HG03575 (cell line): ENCODE results near the gene PRAMEF14.
"Not testable (repeated sequence)": the region's sequence is repeated elsewhere in the genome, so short reads cannot be mapped to it uniquely, and the experiment has no call there.

Source experiments
- ATAC-seq: cut with Tn5 transposase; IDR thresholded peaks from one replicate; pipeline ENCODE4 v1.9.1; 2021; ENCODE audit not compliant: unreplicated experiment, insufficient number of reproducible peaks, low FRiP score; ENCODE audit errors: extremely low read depth

The PRAMEF14 gene, protein sequence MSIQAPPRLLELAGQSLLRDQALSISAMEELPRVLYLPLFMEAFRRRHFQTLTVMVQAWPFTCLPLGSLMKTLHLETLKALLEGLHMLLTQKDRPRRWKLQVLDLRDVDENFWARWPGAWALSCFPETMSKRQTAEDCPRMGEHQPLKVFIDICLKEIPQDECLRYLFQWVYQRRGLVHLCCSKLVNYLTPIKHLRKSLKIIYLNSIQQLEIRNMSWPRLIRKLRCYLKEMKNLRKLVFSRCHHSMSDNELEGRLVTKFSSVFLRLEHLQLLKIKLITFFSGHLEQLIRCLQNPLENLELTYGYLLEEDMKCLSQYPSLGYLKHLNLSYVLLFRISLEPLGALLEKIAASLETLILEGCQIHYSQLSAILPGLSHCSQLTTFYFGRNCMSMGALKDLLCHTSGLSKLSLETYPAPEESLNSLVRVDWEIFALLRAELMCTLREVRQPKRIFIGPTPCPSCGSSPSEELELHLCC

DNA sequence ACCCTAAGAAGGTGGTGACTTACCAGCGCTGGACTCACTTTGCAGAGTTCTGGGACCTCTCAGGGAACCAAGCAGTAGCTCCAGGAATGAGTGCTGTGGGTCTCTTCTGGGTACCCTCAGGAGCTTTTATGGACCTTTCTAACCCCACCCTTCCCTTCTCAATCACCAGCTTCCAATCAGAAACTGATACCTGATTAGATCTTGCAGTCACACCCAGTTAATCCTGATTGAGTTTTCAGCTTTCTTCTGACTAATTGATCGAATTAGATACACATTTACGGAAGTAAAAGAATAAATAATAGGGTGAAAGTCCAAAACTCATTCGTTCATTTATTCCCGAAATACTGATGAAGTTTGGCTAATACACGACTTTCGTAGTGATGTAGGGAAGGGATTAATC, at the start of gene PRAMEF14:
Gene PRAMEF14 (minus strand): TSS at position 101 of the 400 bp plus-strand sequence. CDS start 1,820 bp downstream, outside the sequence.
- not testable (repeated sequence) for ATAC-seq

DNA sequence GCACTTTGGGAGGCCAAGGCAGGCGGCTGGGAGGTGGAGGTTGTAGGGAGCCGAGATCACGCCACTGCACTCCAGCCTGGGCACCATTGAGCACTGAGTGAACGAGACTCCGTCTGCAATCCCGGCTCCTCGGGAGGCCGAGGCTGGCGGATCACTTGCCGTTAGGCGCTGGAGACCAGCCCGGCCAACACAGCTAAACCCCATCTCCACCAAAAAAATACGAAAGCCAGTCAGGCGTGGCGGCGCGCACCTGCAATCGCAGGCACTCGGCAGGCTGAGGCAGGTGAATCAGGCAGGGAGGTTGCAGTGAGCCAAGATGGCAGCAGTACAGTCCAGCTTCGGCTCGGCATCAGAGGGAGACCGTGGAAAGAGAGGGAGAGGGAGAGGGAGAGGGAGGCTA, 48.4 kb upstream of the PRAMEF14 start:
- ATAC-seq, result not testable (repeated sequence)

DNA sequence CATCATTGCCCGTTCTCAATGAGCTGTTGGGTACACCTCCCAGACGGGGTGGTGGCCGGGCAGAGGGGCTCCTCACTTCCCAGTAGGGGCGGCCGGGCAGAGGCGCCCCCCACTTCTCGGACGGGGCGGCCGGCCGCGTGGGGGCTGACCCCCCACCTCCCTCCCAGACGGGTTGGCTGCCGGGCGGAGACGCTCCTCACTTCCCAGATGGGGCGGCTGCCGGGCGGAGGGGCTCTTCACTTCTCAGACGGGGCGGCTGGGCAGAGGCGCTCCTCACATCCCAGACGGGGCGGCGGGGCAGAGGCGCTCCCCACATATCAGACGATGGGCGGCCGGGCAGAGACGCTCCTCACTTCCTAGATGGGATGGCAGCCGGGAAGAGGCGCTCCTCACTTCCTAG, 47.8 kb upstream of the PRAMEF14 start:
- ATAC-seq, result not testable (repeated sequence)

DNA sequence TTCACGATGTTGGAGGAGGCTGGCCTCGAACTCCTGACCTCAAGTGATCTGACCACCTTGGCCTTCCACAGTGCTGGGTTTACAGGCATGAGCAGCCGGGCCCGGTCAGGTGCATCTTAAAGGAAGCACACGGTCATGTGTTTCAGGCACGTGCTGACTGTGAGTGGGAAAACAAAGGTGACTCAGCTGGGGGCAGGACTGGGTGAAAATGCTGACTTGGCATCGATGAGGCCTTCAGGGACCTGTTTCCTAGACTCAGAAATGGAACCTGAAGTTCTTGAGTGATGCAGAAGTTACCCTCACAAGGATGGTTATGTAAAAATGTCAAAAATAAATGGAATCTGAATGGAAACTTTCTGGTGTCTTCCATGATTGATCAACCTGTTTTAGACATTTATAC, 46.1 kb upstream of the PRAMEF14 start:
- ATAC-seq, result not testable (repeated sequence)

DNA sequence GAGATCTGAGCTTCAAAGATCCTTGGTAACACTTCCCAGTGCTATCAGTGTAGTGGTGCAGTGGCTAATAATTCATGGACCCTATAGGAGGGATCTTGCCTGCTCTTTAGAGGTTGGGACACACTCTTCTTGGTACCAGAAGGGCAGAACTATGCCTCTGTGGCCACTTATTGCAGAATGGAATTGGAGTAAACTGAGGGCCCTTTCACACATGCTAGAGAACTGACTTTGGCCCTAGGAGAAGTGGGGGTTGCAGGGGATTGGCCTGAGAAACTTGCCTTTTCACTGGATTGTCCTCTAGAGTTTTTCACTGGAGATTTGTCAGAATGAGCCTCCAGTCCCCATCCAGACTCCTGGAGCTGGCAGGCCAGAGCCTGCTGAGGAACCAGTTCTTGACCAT, 42.4 kb upstream of the PRAMEF14 start, which contains the start of gene PRAMEF17:
Gene PRAMEF17 (plus strand): TSS at position 301 of the 400 bp plus-strand sequence. CDS start 26 bp downstream, at position 327.
- not testable (repeated sequence) for ATAC-seq

DNA sequence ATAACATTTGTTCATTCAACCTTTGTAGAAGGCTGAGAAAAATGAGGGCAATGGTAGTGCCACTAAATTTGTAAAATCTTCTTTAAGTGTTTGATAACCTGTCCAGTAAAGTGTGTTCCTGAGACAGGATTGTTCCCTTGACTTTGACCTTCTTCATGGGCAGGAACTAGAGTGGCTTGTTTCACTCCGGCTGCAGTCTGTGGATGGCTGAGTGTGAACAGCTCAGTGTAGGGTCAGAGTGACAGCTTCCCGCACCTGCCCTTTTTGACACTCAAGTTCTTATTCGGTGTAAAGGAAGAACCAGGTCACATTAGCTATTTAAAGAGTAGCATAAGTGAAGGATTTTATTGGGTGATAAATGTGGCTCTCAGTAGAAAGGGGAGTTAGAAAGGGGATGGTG, 33.4 kb upstream of the PRAMEF14 start:
- not testable (repeated sequence) for ATAC-seq

DNA sequence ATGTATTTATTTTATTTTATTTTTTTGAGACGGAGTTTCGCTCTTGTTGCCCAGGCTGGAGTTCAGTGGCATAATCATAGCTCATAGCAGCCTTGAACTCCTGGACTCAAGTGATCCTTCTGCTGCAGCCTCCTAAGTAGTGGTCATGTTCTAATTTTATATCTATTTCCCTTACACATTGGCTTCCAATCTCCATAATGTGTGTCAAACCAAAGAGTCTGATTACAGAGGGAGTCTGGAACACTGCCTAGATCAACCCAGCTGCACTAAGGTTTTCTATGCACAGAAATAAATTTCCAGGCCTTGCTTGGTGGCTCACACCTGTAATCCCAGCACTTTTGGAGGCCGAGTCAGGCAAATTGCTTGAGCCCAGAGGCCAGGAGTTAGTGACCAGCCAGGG, 32.0 kb upstream of the PRAMEF14 start:
- ATAC-seq, result not testable (repeated sequence)

DNA sequence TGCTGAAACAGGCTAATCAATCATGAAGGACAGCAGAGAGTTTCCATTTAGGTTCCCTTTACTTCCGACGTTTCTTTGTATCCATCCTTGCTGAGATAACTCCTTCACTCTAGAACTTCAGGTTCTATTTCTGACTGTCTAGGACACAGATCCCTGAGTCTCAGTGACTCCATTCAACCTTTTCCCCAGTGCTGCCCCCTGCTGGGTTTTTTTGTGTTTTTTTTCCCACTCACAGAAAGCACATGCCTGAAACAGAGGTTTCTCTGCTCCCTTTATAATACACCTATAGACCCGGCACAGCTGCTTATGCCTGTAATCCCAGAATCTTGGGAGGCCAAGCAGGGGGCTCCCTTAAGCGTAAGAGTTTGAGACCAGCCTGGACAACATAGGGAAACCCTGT, 21.6 kb upstream of the PRAMEF14 start:
- not testable (repeated sequence) for ATAC-seq

DNA sequence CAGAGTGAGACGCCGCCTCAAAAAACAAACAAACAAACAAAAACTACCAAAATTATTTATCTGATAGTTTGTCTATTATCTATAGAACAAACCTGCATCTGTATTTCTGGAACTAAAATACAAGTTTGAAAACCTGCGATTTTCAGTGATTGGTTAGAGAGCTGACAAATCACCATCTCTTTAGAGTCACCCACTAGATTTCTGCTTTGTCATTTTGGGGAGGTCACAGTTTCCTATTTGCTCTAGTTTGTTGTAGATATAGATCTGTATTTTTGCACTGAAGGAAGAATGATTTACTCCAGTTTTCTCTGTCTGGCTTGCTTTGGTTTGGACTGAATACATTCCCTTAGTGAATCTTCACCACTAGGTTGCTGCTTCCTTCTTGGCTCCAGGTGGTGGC, 19.6 kb upstream of the PRAMEF14 start:
- ATAC-seq, result not testable (repeated sequence)

DNA sequence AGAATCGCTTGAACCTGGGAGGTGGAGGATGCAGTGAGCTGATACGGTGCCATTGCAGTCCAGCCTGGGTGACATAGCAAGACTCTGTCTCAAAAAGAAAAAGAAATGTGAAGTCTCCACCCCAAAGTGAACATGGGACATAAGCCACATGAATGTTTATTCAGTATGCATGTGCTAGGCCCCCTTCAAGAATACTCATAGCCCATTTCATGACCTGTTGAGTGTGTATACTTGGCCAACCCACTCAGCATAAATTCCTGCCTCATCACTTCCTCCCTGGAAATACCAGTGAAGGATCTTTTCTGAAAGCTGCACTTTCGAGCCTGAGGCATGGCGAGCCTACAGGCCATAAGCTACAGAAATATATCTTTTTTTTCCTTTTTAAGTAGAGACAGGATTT, 18.0 kb upstream of the PRAMEF14 start:
- not testable (repeated sequence) for ATAC-seq

DNA sequence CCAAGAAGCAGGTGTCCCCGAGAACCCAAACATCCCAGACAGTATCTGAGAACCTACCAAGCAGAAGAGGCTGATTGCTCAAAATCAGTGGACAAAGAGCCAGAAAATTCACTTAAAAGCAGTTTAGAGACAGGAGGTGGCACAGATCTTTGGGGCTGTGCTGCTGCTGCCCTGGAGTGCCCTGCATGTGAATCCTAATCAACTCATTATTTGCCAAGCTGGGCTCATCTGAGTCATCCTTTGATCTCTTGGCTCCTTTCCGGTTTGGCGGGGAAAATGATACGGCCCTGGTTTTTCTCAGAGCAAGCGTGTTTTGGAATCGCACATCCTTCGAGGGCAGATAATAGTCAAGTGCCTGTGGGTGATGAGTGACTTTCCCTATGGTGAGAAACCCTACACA, 15.4 kb upstream of the PRAMEF14 start:
- ATAC-seq, result not testable (repeated sequence)

DNA sequence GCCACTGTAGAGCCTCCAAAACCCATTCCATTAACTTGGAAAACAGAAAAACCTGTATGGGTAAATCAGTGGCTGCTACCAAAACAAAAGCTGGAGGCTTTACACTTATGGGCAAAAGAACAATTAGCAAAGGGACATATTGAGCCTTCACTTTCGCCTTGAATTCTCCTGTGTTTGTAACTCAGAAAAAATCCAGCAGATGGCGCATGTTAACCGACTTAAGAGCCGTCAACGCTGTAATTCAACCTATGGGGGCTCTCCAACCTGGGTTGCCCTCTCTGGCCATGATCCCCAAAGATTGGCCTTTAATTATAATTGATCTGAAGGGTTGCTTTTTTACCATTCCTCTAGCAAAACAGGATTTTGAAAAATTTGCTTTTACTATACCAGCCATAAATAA, 9.8 kb upstream of the PRAMEF14 start:
- not testable (repeated sequence) for ATAC-seq

DNA sequence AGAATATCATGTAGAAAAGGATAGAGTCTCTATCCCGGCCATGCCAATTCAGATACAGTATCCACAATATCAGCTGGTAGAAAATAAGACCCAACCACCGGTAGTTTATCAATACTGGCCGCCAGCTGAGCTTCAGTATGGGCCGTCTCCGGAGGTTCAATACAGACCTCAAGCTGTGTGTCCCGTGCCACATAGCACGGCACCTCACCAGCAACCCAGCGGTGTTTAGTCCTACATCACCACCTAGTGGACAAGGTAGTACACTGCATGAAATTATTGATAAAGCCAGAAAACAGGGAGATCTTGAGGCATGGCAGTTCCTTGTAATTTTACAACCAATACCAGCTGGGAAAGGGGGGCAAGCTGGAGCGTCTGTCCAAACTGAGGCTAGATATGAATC, 7.5 kb upstream of the PRAMEF14 start:
- ATAC-seq, result not testable (repeated sequence)

DNA sequence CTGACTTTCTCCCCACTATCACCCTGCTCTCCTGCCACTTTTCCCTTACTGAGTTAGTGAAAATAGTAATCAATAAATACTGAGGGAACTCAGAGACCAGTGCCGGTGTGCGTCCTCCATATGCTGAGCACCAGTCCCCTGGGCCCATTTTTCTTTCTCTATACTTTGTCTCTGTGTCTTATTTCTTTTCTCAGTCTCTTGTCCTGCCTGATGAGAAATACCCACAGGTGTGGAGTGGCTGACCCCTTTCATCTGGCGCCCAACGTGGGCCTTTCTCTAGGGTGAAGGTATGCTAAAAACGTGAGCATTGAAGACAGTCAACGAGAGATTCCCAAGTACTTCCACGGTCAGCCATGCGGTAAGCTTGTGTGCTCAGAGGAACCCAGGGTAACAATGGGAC, 6.5 kb upstream of the PRAMEF14 start:
- not testable (repeated sequence) for ATAC-seq

DNA sequence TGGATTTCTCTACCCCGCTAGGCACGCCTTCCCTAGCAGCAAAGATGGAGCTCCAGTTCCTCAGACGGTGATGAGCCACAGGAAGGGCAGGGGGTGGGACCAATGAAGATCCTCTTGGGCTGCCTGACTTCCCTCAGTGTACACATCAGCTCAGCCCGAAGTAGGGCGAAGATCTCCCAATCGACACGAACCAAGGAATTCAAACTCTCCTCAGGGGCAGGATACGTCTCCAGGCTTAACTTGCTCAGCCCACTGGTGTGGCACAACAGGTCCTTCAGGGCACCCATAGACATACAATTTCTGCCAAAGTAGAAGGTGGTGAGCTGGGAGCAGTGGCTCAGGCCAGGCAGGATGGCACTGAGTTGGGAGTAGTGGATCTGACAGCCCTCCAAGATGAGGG, 4.4 kb downstream of the PRAMEF14 start:
- not testable (repeated sequence) for ATAC-seq

DNA sequence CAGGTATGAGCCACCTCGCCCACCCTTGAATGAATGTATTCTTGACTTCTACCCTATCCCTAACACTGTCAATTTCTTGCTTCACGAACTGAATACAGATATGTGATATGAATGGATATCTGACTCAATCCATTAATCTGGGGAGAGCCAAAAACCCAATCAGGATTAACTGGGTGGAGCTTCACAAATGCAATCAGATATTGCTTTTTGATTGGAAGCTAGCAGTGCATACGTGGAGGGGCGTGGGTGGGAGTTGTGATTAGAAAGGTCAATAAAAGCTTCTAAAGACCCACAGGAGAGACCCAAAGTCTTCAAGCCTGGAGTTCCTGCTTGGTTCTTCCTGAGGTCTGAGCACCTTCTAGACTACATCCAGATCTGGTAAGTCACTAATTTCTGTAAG, 31.7 kb downstream of the PRAMEF14 start, which contains the start of gene PRAMEF15:
Gene PRAMEF15 (plus strand): TSS at position 301 of the 400 bp plus-strand sequence. CDS start 2,827 bp downstream, outside the sequence.
- ATAC-seq, result not testable (repeated sequence)

DNA sequence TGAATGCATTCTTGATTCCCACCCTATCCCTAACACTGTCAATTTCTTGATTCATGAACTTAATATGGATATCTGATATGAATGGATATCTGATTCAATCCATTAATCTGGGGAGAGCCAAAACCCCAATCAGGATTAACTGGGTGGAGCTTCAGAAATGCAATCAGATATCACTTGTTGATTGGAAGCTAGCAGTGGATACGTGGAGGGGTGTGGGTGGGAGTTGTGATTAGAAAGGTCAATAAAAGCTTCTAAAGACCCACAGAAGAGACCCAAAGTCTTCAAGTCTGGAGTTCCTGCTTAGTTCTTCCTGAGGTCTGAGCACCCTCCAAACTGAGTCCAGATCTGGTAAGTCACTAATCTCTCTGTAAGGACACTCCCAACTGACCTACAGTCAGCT, 43.7 kb downstream of the PRAMEF14 start, which contains the start of gene PRAMEF33:
Gene PRAMEF33 (plus strand): TSS at position 301 of the 400 bp plus-strand sequence. CDS start 2,416 bp downstream, outside the sequence.
- not testable (repeated sequence) for ATAC-seq

DNA sequence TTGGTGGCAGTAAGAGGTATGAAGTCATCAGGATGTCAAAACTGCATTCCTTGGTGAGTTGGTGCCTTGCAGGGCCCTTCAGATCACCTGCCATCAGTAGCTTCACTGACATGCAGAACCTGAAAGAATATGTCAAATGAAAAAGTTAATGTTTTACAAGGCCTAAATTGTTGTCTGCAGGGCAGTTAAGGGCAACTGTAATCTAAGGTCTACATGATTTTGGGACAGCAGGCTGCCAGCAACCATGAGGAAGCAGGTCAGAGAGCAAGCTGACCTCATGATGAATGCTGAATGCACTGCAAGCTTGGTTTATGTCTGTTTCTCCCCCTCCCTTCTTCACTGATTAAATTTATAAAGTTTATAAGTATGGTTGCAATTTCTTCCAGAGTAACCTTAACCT, 44.7 kb downstream of the PRAMEF14 start:
- not testable (repeated sequence) for ATAC-seq

DNA sequence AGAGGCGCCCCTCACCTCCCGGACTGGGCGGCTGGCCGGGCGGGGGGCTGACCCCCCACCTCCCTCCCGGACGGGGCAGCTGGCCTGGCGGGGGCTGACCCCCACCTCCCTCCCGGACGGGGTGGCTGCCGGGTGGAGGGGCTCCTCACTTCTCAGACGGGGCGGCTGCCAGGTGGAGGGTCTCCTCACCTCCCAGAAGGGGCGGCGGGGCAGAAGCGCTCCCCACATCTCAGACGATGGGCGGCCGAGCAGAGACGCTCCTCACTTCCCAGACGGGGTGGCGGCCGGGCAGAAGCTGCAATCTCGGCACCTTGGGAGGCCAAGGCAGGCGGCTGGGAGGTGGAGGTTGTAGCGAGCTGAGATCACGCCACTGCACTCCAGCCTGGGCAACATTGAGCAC, 48.2 kb downstream of the PRAMEF14 start:
- not testable (repeated sequence) for ATAC-seq
